Activated CD4-positive, alpha-beta T cell treated with anti-CD3 and anti-CD28 coated beads, Interleukin-10, Interleukin-2, amounts not matched to agents 100 ng/mL and 50 ng/mL, durations not matched to agents 16 hours and 8 hours (primary cell): ENCODE results near the gene OGFOD2.
"Not testable (repeated sequence)": the region's sequence is repeated elsewhere in the genome, so short reads cannot be mapped to it uniquely, and the experiment has no call there.

Source experiments
- DNase-seq: peaks from one replicate; pipeline ENCODE4 v3.0.0-alpha.2; 2020

OGFOD2 gene

DNA sequence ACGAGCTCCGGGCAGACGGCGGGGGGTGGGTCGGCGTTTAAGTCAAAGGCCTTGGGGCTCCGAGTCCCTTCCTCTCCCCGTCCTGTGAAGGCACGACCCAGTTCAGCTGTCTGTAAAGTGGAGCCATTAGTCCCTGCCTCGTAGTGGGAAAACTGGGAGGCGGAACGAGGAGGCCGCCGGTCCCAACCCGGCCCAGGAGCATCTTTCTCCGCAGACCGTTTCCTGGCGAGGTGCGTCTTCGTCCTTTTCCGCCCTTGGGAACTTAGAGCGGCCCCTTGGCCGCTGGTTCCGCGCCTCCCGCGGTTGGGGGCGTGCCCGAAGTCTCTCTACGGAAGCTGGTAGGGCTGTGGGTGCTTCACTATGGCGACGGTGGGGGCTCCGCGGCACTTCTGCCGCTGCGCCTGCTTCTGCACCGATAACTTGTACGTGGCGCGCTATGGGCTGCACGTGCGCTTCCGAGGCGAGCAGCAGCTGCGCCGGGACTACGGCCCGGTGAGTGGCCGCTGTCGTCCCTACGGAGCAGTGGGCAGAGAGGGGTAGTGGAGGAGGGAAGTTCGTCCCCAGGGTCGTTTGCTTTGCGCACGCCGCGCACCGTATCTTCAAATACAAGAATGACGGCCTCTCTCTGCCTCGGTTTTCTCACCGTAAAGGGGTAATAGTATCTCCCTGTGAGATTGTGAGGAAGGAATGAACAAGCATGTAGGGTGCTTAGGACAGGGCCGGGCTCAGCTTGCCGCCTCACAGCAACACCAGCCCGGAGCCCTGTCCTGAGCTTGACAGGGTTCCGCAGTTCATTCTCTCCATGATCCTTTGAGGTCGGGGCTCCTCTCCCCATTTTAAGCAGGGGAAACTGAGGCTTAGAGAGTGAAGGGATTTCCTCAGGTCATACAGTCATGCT is at the start of gene OGFOD2:
Gene OGFOD2 (plus strand): TSS at position 353 of the 898 bp plus-strand sequence. CDS start 8 bp downstream, at position 361.
- peak; percentile 95 for DNase-seq

GRCh38 chr12:122927756-122928403 is 47.2 kb upstream of the OGFOD2 start:
- no peak for DNase-seq

DNA sequence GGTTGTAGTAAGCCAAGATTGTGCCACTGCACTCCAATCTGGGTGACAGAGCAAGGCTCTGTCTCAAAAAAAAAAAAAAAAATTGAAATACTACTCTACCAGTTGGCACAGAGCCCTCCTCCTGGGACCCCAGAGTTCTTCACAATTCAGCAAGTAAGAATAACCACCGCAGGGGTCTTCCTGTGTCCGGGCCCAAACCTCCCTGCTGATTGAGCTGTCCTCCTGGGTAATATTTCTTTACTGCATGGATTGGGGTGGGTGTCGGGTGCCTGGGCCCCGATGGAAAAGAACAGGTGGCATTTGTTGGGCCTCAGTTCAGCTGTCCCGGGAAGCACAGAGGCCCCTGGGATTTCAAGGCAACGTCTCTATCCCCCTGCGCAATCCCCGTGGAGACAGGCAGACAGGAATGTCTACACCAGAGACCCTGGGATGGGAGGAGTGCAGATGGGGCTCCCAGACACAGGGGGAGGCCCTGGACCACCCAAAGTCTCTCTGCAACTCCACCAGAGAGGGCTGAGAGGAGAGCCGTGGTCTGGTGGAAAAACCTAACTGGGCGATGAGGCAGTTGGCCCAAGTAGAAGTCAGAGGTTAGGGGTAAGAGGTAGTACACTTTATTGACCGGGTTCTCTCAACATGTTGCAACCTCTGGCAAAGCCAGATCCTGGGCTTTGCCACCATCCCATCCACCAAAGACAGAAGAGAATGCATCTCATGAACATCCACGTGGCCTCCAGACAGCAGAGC is 46.5 kb upstream of the OGFOD2 start:
- DNase-seq = no peak

DNA sequence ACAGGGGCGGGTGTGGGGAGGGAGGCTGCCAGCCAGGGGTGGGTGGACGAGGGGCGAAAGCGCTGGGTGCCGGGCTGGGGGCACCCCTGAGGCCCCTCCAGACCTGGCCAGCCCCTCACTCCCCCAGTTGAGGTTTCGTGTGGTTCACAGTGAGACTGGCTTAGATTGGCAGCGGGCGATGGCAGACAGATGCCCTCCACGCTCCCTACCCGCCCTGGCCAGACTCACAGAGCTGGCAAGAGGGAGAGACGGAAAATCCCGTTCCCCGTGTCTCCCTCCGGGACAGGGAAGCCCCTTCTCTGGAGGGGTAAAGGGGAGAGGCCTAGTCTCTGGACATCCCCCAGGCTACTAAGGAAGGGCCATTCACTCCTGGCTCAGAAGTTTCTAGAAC is 45.9 kb upstream of the OGFOD2 start:
- no peak for DNase-seq

- no peak for DNase-seq
Measured at GRCh38 chr12:122929812-122930211, 45.2 kb upstream of the OGFOD2 start.

- DNase-seq = no peak
Measured at GRCh38 chr12:122932207-122932606, 42.8 kb upstream of the OGFOD2 start.

- no peak for DNase-seq
Measured at GRCh38 chr12:122934722-122935121, 40.3 kb upstream of the OGFOD2 start.

- DNase-seq = no peak
Measured at GRCh38 chr12:122935318-122935717, 39.7 kb upstream of the OGFOD2 start.

DNA sequence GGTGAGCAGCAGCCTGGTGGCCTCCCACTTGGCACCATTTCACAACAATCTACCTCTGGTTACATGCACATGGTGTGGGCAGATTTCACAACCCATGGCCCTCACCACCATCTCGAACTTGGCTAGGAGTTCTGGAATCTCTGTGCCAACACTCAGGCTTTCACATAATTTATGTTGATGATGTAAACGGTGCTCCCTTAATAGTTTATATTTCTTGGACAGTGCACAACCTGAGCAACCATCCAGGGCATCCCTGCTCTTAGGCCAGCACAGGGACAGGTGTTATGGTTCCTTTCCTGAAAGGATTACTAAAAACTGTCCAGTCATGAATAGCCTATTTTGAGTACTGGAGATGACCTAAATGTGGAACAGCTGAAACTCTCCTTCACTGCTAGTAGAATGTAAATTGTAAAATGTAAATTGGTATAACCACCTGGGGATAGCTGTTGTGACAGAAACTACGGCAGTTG is 37.4 kb upstream of the OGFOD2 start:
- no peak for DNase-seq

- DNase-seq = no peak
Measured at GRCh38 chr12:122939125-122939524, 35.9 kb upstream of the OGFOD2 start.

DNA sequence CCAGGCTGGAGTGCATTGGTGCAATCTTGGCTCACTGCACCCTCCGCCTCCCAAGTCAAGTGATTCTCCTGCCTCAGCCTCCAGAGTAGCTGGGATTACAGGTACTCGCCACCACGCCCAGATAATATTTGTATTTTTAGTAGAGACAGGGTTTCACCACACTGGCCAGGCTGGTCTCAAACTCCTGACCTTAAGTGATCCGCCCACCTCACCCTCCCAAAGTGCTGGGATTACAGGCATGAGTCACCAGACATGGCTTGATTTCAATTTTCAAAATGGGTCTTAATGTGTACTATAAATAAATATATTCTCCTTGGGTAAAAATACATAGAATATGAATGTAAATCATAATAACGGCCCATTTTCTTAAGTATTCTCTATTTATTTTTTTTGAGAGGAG is 33.7 kb upstream of the OGFOD2 start:
- DNase-seq = not testable (repeated sequence)

GRCh38 chr12:122942637-122943036 is 32.4 kb upstream of the OGFOD2 start:
- DNase-seq = no peak

- no peak for DNase-seq
Measured at GRCh38 chr12:122943196-122943595, 31.8 kb upstream of the OGFOD2 start.

DNA sequence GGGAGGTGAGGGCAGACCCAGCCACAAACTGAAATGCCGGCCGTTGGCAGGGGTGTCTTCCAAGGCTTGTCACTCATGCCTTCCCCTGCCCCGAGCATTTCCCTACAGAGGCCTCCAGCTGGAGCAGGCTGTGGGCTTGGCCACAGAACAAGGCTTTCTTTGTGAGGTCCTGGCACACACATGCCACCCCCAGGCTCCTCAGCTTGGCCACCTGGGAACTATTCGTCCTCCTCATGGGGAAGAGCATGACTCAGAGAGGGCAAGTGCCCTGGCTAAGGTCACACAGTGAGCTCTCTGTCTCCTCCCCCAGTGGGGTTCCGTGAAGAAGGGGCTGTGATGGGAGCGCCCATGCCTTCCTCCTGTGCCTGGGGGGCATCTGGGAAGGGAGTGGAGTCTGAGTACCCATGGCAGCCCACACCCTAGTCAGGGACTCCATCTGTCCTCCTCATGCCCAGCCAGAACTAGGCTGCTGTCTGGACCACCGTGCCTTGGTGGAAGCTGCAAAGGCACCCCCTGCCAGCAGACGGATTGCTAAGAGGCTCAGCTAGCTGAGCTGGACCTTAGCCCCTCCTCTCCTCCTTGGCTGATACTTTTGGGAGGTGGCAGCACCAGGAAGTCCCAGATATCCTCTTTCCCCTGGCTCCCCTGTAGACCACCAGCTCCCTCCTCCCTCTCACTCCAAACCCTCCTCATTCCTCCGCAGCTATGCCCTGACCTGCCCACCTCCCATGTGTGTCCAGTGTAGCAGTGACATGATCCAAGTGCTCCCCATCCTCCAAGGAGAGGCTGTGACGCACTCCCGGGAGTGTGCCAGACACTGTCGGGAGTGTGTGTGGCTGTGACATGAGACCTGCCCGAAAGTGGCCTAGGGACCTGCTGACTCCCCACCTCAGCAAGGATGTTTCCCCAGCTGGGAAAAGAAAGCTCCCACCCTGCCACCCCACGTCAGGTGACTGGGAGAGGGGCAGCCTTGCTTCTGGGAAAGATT is 30.1 kb upstream of the OGFOD2 start:
- DNase-seq = no peak

DNA sequence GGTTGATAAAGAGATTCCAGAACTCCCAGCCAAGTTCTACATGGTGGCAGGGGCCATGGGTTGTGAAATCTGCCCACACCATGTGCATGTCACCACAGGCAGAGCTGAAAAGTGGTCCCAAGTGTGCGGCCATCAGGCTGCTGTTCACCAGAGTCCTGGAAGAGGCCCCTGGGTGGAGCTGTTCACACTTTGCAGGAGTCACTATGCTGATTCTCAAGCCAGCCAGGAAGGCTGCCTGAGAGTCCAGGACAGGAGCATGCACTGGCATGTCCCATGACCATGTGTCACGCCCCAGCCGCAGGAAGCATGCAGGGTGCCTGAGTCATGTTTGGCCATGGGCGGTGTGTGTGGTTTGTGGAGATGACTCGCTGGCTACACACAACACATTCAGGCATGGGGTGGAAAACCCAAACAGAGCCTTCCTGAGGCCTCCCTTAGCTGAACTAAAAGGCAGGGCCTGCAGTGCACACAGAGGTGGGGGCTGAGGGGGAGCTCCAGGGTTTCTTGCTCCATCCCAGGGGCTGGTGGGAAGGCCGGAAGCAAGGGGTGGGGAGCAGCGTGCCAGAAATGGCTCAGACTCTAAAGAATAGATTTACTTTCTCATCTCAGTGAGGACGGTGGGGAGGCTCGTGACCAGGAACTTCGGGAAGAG is 28.2 kb upstream of the OGFOD2 start:
- DNase-seq = peak; percentile 94

- no peak for DNase-seq
Measured at GRCh38 chr12:122947352-122947792, 27.7 kb upstream of the OGFOD2 start.

- DNase-seq = no peak
Measured at GRCh38 chr12:122948605-122949004, 26.4 kb upstream of the OGFOD2 start.

DNA sequence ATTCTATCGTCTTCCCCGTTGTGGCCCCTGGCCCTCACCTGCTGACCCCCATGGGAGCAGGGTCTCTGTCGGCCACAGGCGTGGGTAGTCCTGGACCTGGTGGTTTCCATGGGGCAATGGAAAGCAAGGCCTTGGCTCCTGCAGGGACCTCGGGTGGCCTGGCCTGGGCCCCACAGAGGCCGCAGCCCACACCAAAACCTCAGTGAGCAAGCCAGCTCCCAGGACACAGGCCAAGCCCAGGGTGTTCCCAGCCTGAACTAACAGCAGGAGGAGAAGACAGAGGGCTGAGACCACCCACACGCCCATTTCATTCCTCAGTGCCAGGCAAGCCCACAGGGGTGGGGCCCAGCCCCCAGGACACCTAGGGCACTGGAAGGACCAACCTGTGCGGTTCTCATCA is 25.6 kb upstream of the OGFOD2 start:
- DNase-seq = no peak

- no peak for DNase-seq
Measured at GRCh38 chr12:122949816-122950675, 25.0 kb upstream of the OGFOD2 start.

DNA sequence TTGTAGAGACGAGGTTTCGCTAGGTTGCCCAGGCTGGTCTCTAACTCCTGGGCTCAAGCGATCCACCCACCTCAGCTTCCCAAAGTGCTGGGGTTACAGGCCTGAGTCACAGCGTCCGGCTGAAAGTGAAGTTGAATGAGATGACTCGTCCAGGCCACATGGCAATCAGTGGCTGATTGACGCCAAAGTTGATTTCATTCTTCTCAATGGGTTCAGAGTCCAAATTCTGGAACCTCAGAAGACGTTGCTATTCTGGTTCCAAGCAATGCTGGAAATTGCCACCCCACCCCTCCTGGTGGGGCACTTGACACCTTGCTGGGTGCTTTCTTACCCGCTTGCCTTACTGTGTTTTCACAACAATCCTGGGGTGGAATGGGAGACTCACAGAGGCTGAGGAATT is 23.6 kb upstream of the OGFOD2 start:
- DNase-seq = peak; percentile 47
